NCI-H2171 treated with DMSO at 0.1 percent for 48 hours (cell line): Measurements from ENCODE around the gene KRTAP10-11.
"Not testable (repeated sequence)": the region's sequence is repeated elsewhere in the genome, so short reads cannot be mapped to it uniquely, and the experiment has no call there.

Experiments
- DNase-seq: peaks from one replicate; lab custom pipeline; 2025; lab: John Stamatoyannopoulos, UW

KRTAP10-11 gene

GRCh38 chr21:44615466-44615865 lies 30.7 kb upstream of the KRTAP10-11 start:
- peak; percentile 31 for DNase-seq

DNA sequence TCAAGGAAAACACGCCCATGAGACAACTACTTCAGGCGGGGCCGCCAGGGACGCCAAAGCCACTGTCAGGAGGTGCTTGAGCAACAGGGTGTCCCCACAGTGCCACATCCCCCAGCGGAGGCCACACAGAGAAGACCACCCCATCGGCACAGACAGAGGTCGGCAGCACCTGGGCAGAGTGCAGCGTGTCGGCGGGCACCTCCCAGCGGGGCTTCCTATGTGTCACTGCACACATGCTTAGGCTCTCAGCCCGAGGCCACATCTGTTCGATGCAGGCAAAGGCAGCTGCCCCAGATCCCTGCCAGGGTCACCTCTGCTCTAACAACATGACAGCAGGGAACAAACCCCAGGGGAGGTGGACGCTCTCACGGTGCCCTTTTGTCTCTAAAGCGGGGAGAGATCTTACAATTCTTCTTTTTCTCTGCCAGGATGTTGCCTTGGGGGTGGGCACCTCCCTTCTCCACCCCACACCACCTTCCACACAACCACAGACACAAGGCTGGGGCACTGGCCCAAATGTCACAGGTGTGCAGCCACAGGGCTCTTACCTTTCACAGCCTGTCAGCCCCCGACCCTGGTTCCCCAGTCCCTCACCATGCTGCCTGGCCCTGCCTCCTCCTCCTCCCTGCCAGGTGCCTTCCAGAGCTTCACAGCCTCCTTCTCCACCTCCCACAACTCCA lies 30.2 kb upstream of the KRTAP10-11 start:
- peak; percentile 87 for DNase-seq

GRCh38 chr21:44616591-44616926 lies 29.7 kb upstream of the KRTAP10-11 start:
- no peak for DNase-seq

GRCh38 chr21:44617071-44617501 lies 29.1 kb upstream of the KRTAP10-11 start:
- DNase-seq = peak; percentile 39

- DNase-seq = no peak
Observed at GRCh38 chr21:44618504-44618903, 27.7 kb upstream of the KRTAP10-11 start.

- no peak for DNase-seq
Observed at GRCh38 chr21:44618909-44619308, 27.3 kb upstream of the KRTAP10-11 start.

DNA sequence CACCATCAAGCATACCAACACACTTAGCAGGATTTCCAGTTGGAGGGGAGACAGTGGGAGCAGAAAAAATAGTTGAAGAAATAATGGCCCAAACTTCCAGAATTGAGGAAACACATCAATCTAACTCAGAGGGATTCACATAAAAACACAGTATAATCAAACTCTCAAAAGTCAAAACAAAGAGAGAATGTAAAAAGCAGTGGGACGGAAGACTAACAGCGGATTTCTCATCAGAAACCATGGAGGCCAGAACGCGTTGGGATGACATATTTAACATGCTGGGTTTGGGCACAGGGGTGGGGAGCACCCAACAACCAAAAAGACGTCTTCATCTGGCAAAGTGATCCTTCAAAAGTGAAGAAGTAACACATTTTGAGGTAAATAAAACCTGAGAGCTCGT lies 26.3 kb upstream of the KRTAP10-11 start:
- no peak for DNase-seq

DNA sequence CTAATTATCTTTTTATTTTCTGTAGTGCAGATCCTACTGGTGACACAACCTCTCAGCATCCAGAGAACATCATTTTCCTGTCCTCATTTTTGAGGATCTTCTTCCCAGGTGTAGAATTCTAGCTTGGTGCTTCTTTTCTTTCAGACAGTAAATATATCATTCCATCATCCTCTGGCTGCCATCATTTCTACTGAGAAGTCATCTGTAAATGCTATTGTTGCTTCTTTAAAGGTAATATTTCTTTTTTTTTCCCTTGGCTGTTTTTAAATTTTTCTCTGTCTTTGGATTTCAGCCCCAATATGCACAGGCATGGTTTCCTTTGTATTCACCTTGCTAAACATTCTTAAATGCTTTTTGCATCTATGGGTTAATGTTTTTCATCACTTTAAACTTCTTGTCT lies 22.6 kb upstream of the KRTAP10-11 start:
- no peak for DNase-seq

GRCh38 chr21:44625756-44626155 lies 20.5 kb upstream of the KRTAP10-11 start:
- no peak for DNase-seq

DNA sequence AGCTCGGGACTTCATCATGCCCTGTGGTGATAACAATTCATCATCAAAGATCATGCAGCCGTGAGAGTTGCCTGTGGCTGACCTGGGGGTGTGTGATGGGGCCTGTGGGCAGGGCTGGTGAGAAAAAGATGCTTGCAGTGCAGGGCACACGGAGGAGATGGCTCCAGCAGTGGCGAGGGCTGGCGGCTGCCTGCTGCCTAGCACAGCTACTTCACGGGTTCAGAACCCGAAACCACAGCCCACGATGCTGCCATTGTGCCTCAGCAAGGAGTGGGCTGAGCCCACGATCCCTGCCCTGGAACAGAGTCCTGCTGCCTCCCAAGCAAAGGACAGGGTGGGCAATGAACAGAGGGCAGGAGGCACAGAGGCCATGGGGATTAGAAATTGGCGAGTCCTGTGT lies 20.0 kb upstream of the KRTAP10-11 start:
- no peak for DNase-seq

DNA sequence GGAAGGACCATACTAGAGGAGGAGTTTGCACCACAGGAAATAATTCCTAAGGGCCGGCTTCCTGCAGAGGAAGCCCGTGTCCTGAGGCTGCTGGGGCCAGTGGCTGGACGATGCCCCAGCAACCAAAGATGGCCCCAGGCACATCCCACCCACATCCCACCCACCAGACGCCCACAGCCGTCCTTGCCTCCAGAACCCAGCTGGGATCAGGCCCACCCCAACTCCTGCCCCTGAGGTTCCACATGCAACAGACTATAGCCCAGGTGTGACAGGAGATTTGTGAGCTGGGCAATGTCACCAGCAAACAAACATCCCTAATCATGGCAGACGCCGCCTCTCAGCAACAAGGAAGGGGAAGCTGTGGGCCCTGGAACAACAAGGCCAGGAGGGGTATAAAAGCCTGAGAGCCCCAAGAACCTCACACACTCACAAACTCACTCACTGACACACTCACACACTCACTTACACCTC lies 19.5 kb upstream of the KRTAP10-11 start, which contains the start of gene KRTAP10-9:
Gene KRTAP10-9 (plus strand): TSS at position 421 of the 471 bp plus-strand sequence. CDS start 79 bp downstream, outside the sequence.
- no peak for DNase-seq

DNA sequence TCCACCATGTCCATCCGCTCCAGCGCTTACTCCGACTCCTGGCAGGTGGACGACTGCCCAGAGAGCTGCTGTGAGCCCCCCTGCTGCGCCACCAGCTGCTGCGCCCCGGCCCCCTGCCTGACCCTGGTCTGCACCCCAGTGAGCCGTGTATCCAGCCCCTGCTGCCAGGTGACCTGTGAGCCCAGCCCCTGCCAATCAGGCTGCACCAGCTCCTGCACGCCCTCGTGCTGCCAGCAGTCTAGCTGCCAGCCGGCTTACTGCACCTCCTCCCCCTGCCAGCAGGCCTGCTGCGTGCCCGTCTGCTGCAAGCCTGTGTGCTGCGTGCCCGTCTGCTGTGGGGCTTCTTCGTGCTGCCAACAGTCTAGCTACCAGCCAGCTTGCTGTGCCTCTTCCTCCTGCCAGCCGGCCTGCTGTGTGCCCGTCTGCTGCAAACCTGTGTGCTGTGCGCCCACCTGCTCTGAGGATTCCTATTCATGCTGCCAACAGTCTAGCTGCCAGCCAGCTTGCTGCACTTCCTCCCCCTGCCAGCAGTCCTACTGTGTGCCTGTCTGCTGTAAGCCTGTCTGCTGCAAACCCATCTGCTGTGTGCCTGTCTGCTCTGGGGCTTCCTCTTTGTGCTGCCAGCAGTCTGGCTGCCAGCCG lies 18.9 kb upstream of the KRTAP10-11 start:
- DNase-seq = not testable (repeated sequence)

DNA sequence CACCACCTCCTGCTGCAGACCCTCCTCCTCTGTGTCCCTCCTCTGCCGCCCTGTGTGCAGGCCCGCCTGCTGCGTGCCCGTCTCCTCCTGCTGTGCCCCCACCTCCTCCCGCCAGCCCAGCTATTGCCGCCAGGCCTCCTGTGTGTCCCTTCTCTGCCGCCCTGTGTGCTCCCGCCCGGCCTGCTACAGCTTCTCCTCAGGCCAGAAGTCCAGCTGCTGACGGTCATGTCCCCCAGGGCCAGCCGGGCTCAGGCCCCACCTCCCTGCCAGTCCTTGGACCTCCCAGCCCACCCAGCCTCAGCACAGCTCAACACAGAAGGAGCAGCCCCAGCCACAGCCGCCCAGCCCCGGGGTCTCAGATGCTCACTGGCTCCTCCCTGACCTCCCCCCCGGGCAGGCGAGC lies 18.4 kb upstream of the KRTAP10-11 start:
- not testable (repeated sequence) for DNase-seq

GRCh38 chr21:44628707-44629391 lies 17.4 kb upstream of the KRTAP10-11 start:
- no peak for DNase-seq

- DNase-seq = no peak
Observed at GRCh38 chr21:44630440-44630839, 15.8 kb upstream of the KRTAP10-11 start.

- no peak for DNase-seq
Observed at GRCh38 chr21:44632067-44632466, 14.1 kb upstream of the KRTAP10-11 start.

DNA sequence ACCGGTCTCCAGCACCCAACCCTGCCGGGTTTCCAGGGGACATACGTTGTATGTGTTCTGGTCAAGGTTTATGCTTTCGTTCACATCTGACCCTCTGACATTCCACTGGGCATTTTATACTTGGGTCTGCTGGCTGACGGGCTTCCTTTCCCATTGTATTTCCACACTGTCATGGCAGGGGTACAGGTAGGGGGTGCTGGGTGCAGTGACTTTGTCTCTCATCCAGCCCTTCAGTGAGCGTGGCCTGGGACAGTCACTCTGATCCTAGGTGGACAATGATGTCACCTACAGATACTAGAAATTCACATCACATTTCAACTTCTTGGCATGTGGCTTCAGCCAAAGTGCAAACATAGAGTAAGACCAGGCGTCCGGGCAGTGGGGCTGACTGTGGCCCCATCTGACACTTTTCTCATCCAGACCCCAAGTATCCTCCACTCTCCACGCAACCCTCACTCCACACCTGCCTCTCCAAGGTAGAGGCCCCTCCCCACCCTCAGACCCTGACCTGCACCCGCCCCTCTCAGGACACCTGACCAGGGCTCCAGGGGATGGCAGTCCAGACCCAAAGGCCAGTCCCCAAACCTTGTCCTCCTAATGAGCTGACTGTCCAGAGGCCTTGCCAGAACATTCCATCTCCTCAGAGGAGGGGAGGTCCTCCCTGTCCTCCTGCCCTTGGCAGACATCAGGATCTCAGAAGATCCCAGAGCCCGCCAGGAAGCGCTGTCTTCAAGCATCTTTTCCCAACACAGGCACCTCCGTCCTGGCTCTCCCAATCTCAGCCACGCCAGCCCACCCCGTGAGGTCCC lies 9.8 kb upstream of the KRTAP10-11 start:
- no peak for DNase-seq

GRCh38 chr21:44637018-44637850 lies 9.0 kb upstream of the KRTAP10-11 start, which contains the start of gene KRTAP10-10:
TSS of gene KRTAP10-10 (plus strand) at chr21:44637356. CDS start at chr21:44637418, 62 bp downstream.
- peak; percentile 28 for DNase-seq

DNA sequence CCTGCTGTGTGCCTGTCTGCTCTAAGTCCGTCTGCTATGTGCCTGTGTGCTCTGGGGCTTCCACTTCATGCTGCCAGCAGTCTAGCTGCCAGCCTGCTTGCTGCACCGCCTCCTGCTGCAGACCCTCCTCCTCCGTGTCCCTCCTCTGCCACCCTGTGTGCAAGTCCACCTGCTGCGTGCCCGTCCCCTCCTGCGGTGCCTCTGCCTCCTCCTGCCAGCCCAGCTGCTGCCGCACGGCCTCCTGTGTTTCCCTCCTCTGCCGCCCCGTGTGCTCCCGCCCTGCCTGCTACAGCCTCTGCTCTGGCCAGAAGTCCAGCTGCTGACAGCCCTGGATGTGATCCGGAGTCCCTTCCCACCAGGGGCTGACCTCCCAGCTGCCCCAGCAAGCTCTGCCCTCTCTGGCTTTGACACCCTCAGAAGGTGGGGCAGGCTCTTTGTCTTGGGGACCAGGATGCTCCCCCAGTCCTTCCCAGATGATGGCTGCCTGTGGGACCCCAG lies 8.3 kb upstream of the KRTAP10-11 start:
- DNase-seq = not testable (repeated sequence)

- DNase-seq = not testable (repeated sequence)
Observed at GRCh38 chr21:44638506-44639330, 7.5 kb upstream of the KRTAP10-11 start.
